HG03159 (cell line): Measurements from ENCODE around the gene CACNA2D3.

Experiments
- ATAC-seq: cut with Tn5 transposase; IDR thresholded peaks from one replicate; pipeline ENCODE4 v1.9.1; 2021; ENCODE audit warnings: mild to moderate bottlenecking, moderate library complexity; ENCODE audit not compliant: unreplicated experiment

Gene CACNA2D3

GRCh38 chr3:54262541-54262940 is 140.2 kb downstream of the CACNA2D3 start:
- no peak for ATAC-seq

GRCh38 chr3:54262946-54263345 is 140.6 kb downstream of the CACNA2D3 start:
- ATAC-seq, result no peak

GRCh38 chr3:54264050-54264449 is 141.7 kb downstream of the CACNA2D3 start:
- ATAC-seq, result no peak

GRCh38 chr3:54270816-54271526 is 148.6 kb downstream of the CACNA2D3 start:
- no peak for ATAC-seq

- ATAC-seq, result no peak
Observed at GRCh38 chr3:54273791-54274190, 151.4 kb downstream of the CACNA2D3 start.

GRCh38 chr3:54274607-54275006 is 152.3 kb downstream of the CACNA2D3 start:
- ATAC-seq, result no peak

GRCh38 chr3:54279005-54279583 is 156.7 kb downstream of the CACNA2D3 start:
- no peak for ATAC-seq

GRCh38 chr3:54283470-54283869 is 161.1 kb downstream of the CACNA2D3 start:
- ATAC-seq, result no peak

GRCh38 chr3:54294214-54294613 is 171.9 kb downstream of the CACNA2D3 start:
- ATAC-seq, result no peak

GRCh38 chr3:54296531-54296930 is 174.2 kb downstream of the CACNA2D3 start:
- no peak for ATAC-seq

GRCh38 chr3:54299169-54299935 is 177.0 kb downstream of the CACNA2D3 start:
- no peak for ATAC-seq

- ATAC-seq, result no peak
Observed at GRCh38 chr3:54303517-54304375, 181.4 kb downstream of the CACNA2D3 start.

GRCh38 chr3:54304877-54305276 is 182.5 kb downstream of the CACNA2D3 start:
- no peak for ATAC-seq

GRCh38 chr3:54305409-54306099 is 183.2 kb downstream of the CACNA2D3 start:
- ATAC-seq, result no peak

- no peak for ATAC-seq
Observed at GRCh38 chr3:54307566-54308180, 185.3 kb downstream of the CACNA2D3 start.

- ATAC-seq, result no peak
Observed at GRCh38 chr3:54309601-54310000, 187.2 kb downstream of the CACNA2D3 start.

- no peak for ATAC-seq
Observed at GRCh38 chr3:54311211-54311747, 188.9 kb downstream of the CACNA2D3 start.

- no peak for ATAC-seq
Observed at GRCh38 chr3:54312156-54312899, 190.0 kb downstream of the CACNA2D3 start.

GRCh38 chr3:54313418-54313817 is 191.1 kb downstream of the CACNA2D3 start:
- no peak for ATAC-seq
